HG03280 (cell line): ENCODE data around the gene GRIK3.

Source experiments
- ATAC-seq: cut with Tn5 transposase; IDR thresholded peaks from one replicate; pipeline ENCODE4 v1.9.1; 2021; ENCODE audit warnings: mild to moderate bottlenecking, moderate library complexity; ENCODE audit not compliant: unreplicated experiment

GRIK3 gene

GRCh38 chr1:36982709-36983108 lies 51.6 kb downstream of the GRIK3 start:
- ATAC-seq: no peak

- ATAC-seq: no peak
These were observed 52.3 kb downstream of the GRIK3 start for GRCh38 chr1:36981771-36982622.

GRCh38 chr1:36981126-36981525 lies 53.2 kb downstream of the GRIK3 start:
- no peak for ATAC-seq

- ATAC-seq: no peak
These were observed 56.4 kb downstream of the GRIK3 start for GRCh38 chr1:36977731-36978406.

- no peak for ATAC-seq
These were observed 58.7 kb downstream of the GRIK3 start for GRCh38 chr1:36975642-36976041.

GRCh38 chr1:36973056-36973455 lies 61.3 kb downstream of the GRIK3 start:
- no peak for ATAC-seq

GRCh38 chr1:36971852-36972618 lies 62.3 kb downstream of the GRIK3 start:
- no peak for ATAC-seq

- no peak for ATAC-seq
These were observed 65.6 kb downstream of the GRIK3 start for GRCh38 chr1:36968730-36969129.

- no peak for ATAC-seq
These were observed 68.1 kb downstream of the GRIK3 start for GRCh38 chr1:36966242-36966641.

GRCh38 chr1:36965275-36966159 lies 68.8 kb downstream of the GRIK3 start:
- ATAC-seq: no peak

GRCh38 chr1:36964830-36965229 lies 69.5 kb downstream of the GRIK3 start:
- ATAC-seq: no peak

GRCh38 chr1:36963006-36963405 lies 71.3 kb downstream of the GRIK3 start:
- ATAC-seq: no peak

- no peak for ATAC-seq
These were observed 73.2 kb downstream of the GRIK3 start for GRCh38 chr1:36961062-36961615.

- ATAC-seq: no peak
These were observed 77.7 kb downstream of the GRIK3 start for GRCh38 chr1:36956570-36956969.

GRCh38 chr1:36955016-36955415 lies 79.3 kb downstream of the GRIK3 start:
- no peak for ATAC-seq

GRCh38 chr1:36953061-36953460 lies 81.3 kb downstream of the GRIK3 start:
- ATAC-seq: no peak

- no peak for ATAC-seq
These were observed 82.6 kb downstream of the GRIK3 start for GRCh38 chr1:36951761-36952160.

GRCh38 chr1:36951292-36951750 lies 83.0 kb downstream of the GRIK3 start:
- ATAC-seq: no peak

- no peak for ATAC-seq
These were observed 83.6 kb downstream of the GRIK3 start for GRCh38 chr1:36950604-36951291.

GRCh38 chr1:36948606-36949005 lies 85.7 kb downstream of the GRIK3 start:
- ATAC-seq: no peak
